Mesodermal cell (in vitro differentiated cells): ENCODE measurements around the gene IRF1.

Experiments
- H3K27ac ChIP-seq: 2 replicates; pipeline ENCODE4 v1.7.0; 2013; ENCODE audit warnings: mild to moderate bottlenecking, low read depth, low read length, moderate library complexity; ENCODE audit not compliant: severe bottlenecking
- H3K36me3 ChIP-seq: 2 replicates; pipeline ENCODE4 v1.7.1; 2013; ENCODE audit warnings: mild to moderate bottlenecking, low read length, moderate library complexity; ENCODE audit not compliant: control insufficient read depth, insufficient read depth
- H3K4me1 ChIP-seq: one replicate; pipeline ENCODE4 v1.7.1; 2013; ENCODE audit warnings: mild to moderate bottlenecking, low read length; ENCODE audit not compliant: insufficient read depth, control insufficient read depth, poor library complexity, severe bottlenecking
- H3K4me3 ChIP-seq: 2 replicates; pipeline ENCODE4 v1.7.0; 2013; ENCODE audit warnings: low read length, control low read depth, mild to moderate bottlenecking; ENCODE audit not compliant: insufficient read depth, poor library complexity, severe bottlenecking; ENCODE audit errors: extremely low read depth
- H3K9me3 ChIP-seq: 2 replicates; pipeline ENCODE4 v1.7.1; 2013; ENCODE audit warnings: mild to moderate bottlenecking, low read length, moderate library complexity; ENCODE audit not compliant: control insufficient read depth
- WGBS, 2 experiments: methylation state at CpG; one replicate each; pipeline ENCODE4 v1.1.5; 2013; ENCODE audit warnings: missing lambda C conversion rate in 2 of 2; ENCODE audit not compliant: insufficient coverage in 2 of 2; 5-methylcytosine and 5-hydroxymethylcytosine counted together

The IRF1 gene

GRCh38 chr5:132500244-132500930 lies 9.8 kb upstream of the IRF1 start:
- WGBS, 2 experiments = 94 to 98% methylated on average over 5 to 6 of the region's 6 CpGs
- no peaks in the 10 kb centered on the region for H3K9me3 ChIP-seq
- H3K4me3 ChIP-seq = no peak overlapping the region
- no peak overlapping the region for H3K27ac ChIP-seq
- peaks cover 23% of the 10 kb centered on the region for H3K4me1 ChIP-seq
- H3K36me3 ChIP-seq = no peaks in the 10 kb centered on the region

- H3K4me1 ChIP-seq = peaks cover 26% of the 10 kb centered on the region
- no peaks in the 10 kb centered on the region for H3K9me3 ChIP-seq
- H3K36me3 ChIP-seq = no peaks in the 10 kb centered on the region
- 70 to 76% methylated on average over 5 to 8 of the region's 9 CpGs for WGBS, 2 experiments
- H3K27ac ChIP-seq = no peak overlapping the region
- no peak overlapping the region for H3K4me3 ChIP-seq
Measured at GRCh38 chr5:132499440-132500243, 9.1 kb upstream of the IRF1 start.

GRCh38 chr5:132498686-132499271 lies 8.2 kb upstream of the IRF1 start:
- Histone ChIP-seq H3K4me1 (peaks cover 26% of the 10 kb centered on the region), H3K36me3 (no peaks in the 10 kb centered on the region), H3K27ac (no peak overlapping the region), H3K4me3 (no peak overlapping the region), H3K9me3 (no peaks in the 10 kb centered on the region)
- 85 to 92% methylated on average over 3 to 4 of the region's 4 CpGs for WGBS, 2 experiments

GRCh38 chr5:132498152-132498551 lies 7.6 kb upstream of the IRF1 start:
- H3K36me3 ChIP-seq = no peaks in the 10 kb centered on the region
- WGBS, 2 experiments = 87 to 90% methylated on average over 3 of the region's 3 CpGs
- peaks cover 26% of the 10 kb centered on the region for H3K4me1 ChIP-seq
- H3K4me3 ChIP-seq = no peak overlapping the region
- peak overlapping the region; percentile 70 for H3K27ac ChIP-seq
- no peaks in the 10 kb centered on the region for H3K9me3 ChIP-seq

- H3K4me3 ChIP-seq = no peak overlapping the region
- H3K4me1 ChIP-seq = peaks cover 25% of the 10 kb centered on the region
- 86 to 100% methylated on average over 1 to 2 of the region's 6 CpGs for whole genome bisulfite sequencing, 2 experiments
- H3K27ac ChIP-seq = peak overlapping the region; percentile 70
- H3K36me3 ChIP-seq = no peaks in the 10 kb centered on the region
- no peaks in the 10 kb centered on the region for H3K9me3 ChIP-seq
Measured at GRCh38 chr5:132497488-132497997, 7.0 kb upstream of the IRF1 start.

- H3K4me1 ChIP-seq = peaks cover 27% of the 10 kb centered on the region
- peak overlapping the region; percentile 70 for H3K27ac ChIP-seq
- no peaks in the 10 kb centered on the region for H3K9me3 ChIP-seq
- whole genome bisulfite sequencing, 2 experiments = 1 to 9% methylated on average over 34 to 43 of the region's 62 CpGs
- H3K36me3 ChIP-seq = no peaks in the 10 kb centered on the region
- peak overlapping the region; percentile 49 for H3K4me3 ChIP-seq
Measured at GRCh38 chr5:132496631-132497487, 6.3 kb upstream of the IRF1 start.

- WGBS, 2 experiments = 0 to 1% methylated on average over 4 to 11 of the region's 18 CpGs
- Histone ChIP-seq H3K4me3 (peak overlapping the region; percentile 49), H3K4me1 (peaks cover 33% of the 10 kb centered on the region), H3K27ac (peak overlapping the region; percentile 70), H3K9me3 (no peaks in the 10 kb centered on the region), H3K36me3 (no peaks in the 10 kb centered on the region)
Measured at GRCh38 chr5:132496191-132496630, 5.6 kb upstream of the IRF1 start.

- 1 to 3% methylated on average over 11 to 18 of the region's 30 CpGs for WGBS, 2 experiments
- H3K4me1 ChIP-seq = peaks cover 31% of the 10 kb centered on the region
- no peaks in the 10 kb centered on the region for H3K36me3 ChIP-seq
- no peaks in the 10 kb centered on the region for H3K9me3 ChIP-seq
- H3K4me3 ChIP-seq = peak overlapping the region; percentile 49
- H3K27ac ChIP-seq = peak overlapping the region; percentile 70
Measured at GRCh38 chr5:132495667-132496190, 5.2 kb upstream of the IRF1 start.

GRCh38 chr5:132493821-132494220 lies 3.2 kb upstream of the IRF1 start:
- 90 to 100% methylated on average over 1 to 2 of the region's 2 CpGs for WGBS, 2 experiments
- Histone ChIP-seq H3K4me1 (peaks cover 36% of the 10 kb centered on the region), H3K9me3 (no peaks in the 10 kb centered on the region), H3K27ac (no peak overlapping the region), H3K4me3 (no peak overlapping the region), H3K36me3 (no peaks in the 10 kb centered on the region)

GRCh38 chr5:132493241-132493640 lies 2.7 kb upstream of the IRF1 start:
- Histone ChIP-seq H3K4me1 (peaks cover 34% of the 10 kb centered on the region), H3K4me3 (no peak overlapping the region), H3K36me3 (no peaks in the 10 kb centered on the region), H3K27ac (no peak overlapping the region), H3K9me3 (no peaks in the 10 kb centered on the region)
- WGBS, 2 experiments = 80 to 88% methylated on average over 1 to 2 of the region's 4 CpGs
